OCI-LY3 (cell line): ENCODE data around the gene L3MBTL3.

Experiments
- EZH2phosphoT487 ChIP-seq: fragments of 200-600 bp; shearing (Covaris generic); IDR thresholded peaks from 2 replicates; pipeline ENCODE4 v1.6.1; 2018; ENCODE audit warnings: antibody characterized with exemption, mixed run types, low read depth
- TF ChIP-seq, protein P1 (sequence below): fragments of 200-600, 300-600 bp; sonication (generic); IDR thresholded peaks from 2 replicates; pipeline ENCODE4 v1.5.1; 2014; ENCODE audit warnings: antibody characterized with exemption, low read length, low read depth

DNA sequence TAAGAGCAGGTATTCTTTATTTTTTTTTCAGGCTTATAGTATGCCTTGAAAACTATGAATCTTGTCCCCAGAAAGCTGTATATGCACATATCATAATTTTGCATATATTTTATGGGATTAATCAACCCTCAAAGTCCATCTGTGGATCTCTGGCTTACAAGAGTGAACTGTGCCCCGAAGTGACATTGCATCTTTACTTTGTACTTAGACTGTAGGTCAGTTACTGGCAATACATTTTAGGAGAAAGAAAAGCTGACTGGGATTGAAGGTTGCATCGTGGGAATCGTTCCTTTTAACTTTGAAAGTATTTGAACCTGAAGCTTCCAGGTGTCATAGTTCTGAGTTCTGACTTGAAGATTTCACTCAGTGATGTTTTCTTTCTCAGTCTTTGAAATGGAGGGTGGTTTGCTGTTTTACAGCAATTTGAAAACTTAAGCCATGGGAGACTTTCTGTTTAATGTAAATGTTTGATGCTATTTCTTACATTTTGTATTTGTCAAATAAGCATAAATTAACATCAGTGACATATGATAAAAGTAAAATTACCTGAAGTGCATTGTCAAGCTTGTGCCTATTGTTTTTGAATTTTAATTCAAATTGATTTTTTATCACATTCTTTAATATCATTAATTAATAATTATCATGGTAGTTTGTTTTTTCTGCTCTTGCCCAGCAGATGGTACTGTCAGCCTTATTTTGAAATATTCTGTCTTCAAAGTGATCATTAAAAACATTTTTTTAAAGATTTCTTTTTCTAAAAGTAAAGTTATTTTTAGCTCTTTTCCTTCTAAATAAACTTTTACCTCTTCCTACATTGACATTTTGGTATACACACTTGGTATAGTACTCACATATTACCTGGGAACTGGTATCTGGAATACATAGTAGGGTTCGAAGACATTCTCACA lies 29.0 kb downstream of the L3MBTL3 start:
- TF ChIP-seq, protein P1, sequence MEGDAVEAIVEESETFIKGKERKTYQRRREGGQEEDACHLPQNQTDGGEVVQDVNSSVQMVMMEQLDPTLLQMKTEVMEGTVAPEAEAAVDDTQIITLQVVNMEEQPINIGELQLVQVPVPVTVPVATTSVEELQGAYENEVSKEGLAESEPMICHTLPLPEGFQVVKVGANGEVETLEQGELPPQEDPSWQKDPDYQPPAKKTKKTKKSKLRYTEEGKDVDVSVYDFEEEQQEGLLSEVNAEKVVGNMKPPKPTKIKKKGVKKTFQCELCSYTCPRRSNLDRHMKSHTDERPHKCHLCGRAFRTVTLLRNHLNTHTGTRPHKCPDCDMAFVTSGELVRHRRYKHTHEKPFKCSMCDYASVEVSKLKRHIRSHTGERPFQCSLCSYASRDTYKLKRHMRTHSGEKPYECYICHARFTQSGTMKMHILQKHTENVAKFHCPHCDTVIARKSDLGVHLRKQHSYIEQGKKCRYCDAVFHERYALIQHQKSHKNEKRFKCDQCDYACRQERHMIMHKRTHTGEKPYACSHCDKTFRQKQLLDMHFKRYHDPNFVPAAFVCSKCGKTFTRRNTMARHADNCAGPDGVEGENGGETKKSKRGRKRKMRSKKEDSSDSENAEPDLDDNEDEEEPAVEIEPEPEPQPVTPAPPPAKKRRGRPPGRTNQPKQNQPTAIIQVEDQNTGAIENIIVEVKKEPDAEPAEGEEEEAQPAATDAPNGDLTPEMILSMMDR: peak; percentile 24; the same call in 1 of the 2 replicates
- TF ChIP-seq EZH2phosphoT487: no peak
